ENCODE measurements around the gene SEMA6A. TPM values are rescaled to one million over a fixed set of nuclear protein-coding genes. Genes with fewer than 3 reads are reported as not detected.
A peak's percentile ranks its signal among the peaks of the same experiment; 100 is the strongest.

The SEMA6A gene
- total RNA-seq, 2 donors from 2014 or later, result 79.6 to 328 TPM

GRCh38 chr5:116395226-116395625 lies 179.4 kb downstream of the SEMA6A start:
- Mint-ChIP-seq H3K9me3 (no peaks in the 10 kb centered on the region), H3K4me3 (no peak overlapping the region), H3K36me3 (ENCODE audit: low read depth) (no peaks in the 10 kb centered on the region), H3K4me1 (peaks cover 24% of the 10 kb centered on the region), H3K27me3 (ENCODE audit: insufficient read depth) (no peaks in the 10 kb centered on the region), H3K27ac (peak overlapping the region; percentile 64)
- no peak overlapping the region for H3K9ac ChIP-seq (ENCODE audit: extremely low read depth, low read length, poor library complexity, severe bottlenecking)
- H3K4me1 ChIP-seq (ENCODE audit: control insufficient read depth, insufficient read depth, low read length), result peaks cover 14% of the 10 kb centered on the region
- H3K9me3 ChIP-seq (ENCODE audit: control insufficient read depth, low read length), result no peaks in the 10 kb centered on the region
- no peak for TF ChIP-seq CTCF (conservative IDR thresholded peaks at IDR 0.05)
- H3K27me3 ChIP-seq (ENCODE audit: control insufficient read depth, insufficient read depth, low read length, poor library complexity, severe bottlenecking), result no peaks in the 10 kb centered on the region
- 83 to 90% methylated on average over 7 to 9 of the region's 9 CpGs for WGBS, 2 experiments (ENCODE audit: insufficient coverage in 1 of 2, insufficient read length in 1 of 2)
- H3K27ac ChIP-seq (ENCODE audit: low read depth, low read length), result peak overlapping the region; percentile 42
- DNase-seq, result peak; percentile 66
- H3K4me3 ChIP-seq (ENCODE audit: low read length), result no peak overlapping the region
- H3K36me3 ChIP-seq (ENCODE audit: control insufficient read depth, insufficient read depth, low read length), result no peaks in the 10 kb centered on the region

GRCh38 chr5:116394186-116394867 lies 180.3 kb downstream of the SEMA6A start:
- H3K36me3 ChIP-seq (ENCODE audit: control insufficient read depth, insufficient read depth, low read length), result no peaks in the 10 kb centered on the region
- no peak for DNase-seq
- H3K4me3 ChIP-seq (ENCODE audit: low read length), result no peak overlapping the region
- H3K4me3 Mint-ChIP-seq, result no peak overlapping the region
- no peaks in the 10 kb centered on the region for H3K9me3 ChIP-seq (ENCODE audit: control insufficient read depth, low read length)
- H3K27ac ChIP-seq (ENCODE audit: low read depth, low read length), result no peak overlapping the region
- peaks cover 31% of the 10 kb centered on the region for H3K4me1 Mint-ChIP-seq
- H3K27me3 Mint-ChIP-seq (ENCODE audit: insufficient read depth), result no peaks in the 10 kb centered on the region
- H3K27ac Mint-ChIP-seq, result no peak overlapping the region
- WGBS, 2 experiments (ENCODE audit: insufficient coverage in 1 of 2, insufficient read length in 1 of 2), result 90 to 96% methylated on average over 2 to 5 of the region's 5 CpGs
- no peak for TF ChIP-seq CTCF (conservative IDR thresholded peaks at IDR 0.05)
- no peaks in the 10 kb centered on the region for H3K36me3 Mint-ChIP-seq (ENCODE audit: low read depth)
- no peaks in the 10 kb centered on the region for H3K27me3 ChIP-seq (ENCODE audit: control insufficient read depth, insufficient read depth, low read length, poor library complexity, severe bottlenecking)
- H3K4me1 ChIP-seq (ENCODE audit: control insufficient read depth, insufficient read depth, low read length), result peaks cover 14% of the 10 kb centered on the region
- no peaks in the 10 kb centered on the region for H3K9me3 Mint-ChIP-seq
- no peak overlapping the region for H3K9ac ChIP-seq (ENCODE audit: extremely low read depth, low read length, poor library complexity, severe bottlenecking)
